IMR-90 (cell line): ENCODE measurements around the gene TANGO6. TPM values are rescaled to one million over a fixed set of nuclear protein-coding genes. Genes with fewer than 3 reads are reported as not detected.

ENCODE experiments used
- ATAC-seq: fragments of 200-7000 bp; cut with Tn5 transposase; 2 replicates; pipeline ENCODE4 v1.9.1; 2020; ENCODE audit warnings: low read depth, mild to moderate bottlenecking, moderate library complexity
- BruUV-seq: library from RNA; stranded (reverse); fragments of 400-500 nt; replicated peaks from 2 replicates; lab custom pipeline; 2021; lab: Mats Ljungman, UMichigan
- CTCF ChIA-PET: fragments of 300-600 bp; formaldehyde crosslinking; extraction: SDS; loops from one replicate; lab custom pipeline; 2021; ENCODE audit warnings: antibody characterized with exemption; lab: Yijun Ruan, JAX
- POLR2A ChIA-PET: fragments of 300-600 bp; sonication (Branson Sonifier 250); formaldehyde crosslinking; loops from one replicate; lab custom pipeline; 2022; ENCODE audit warnings: antibody characterized with exemption; ENCODE audit not compliant: unreplicated experiment; lab: Charles Lee
- DNase-seq: peaks from one replicate; pipeline ENCODE4 v3.0.0; 2013
- H2AFZ ChIP-seq: replicated peaks from 2 replicates; pipeline ENCODE3; 2013; ENCODE audit warnings: low read length, mild to moderate bottlenecking; ENCODE audit not compliant: poor library complexity
- H2AK5ac ChIP-seq: 2 replicates; pipeline ENCODE4 v1.6.1; 2013; ENCODE audit warnings: low read depth, low read length, inconsistent platforms
- H2AK9ac ChIP-seq: replicated peaks from 2 replicates; pipeline ENCODE3; 2013; ENCODE audit warnings: mild to moderate bottlenecking, low read depth, low read length, moderate library complexity; ENCODE audit not compliant: poor library complexity
- H2BK120ac ChIP-seq: 2 replicates; pipeline ENCODE4 v1.6.1; 2013; ENCODE audit warnings: low read depth, low read length, inconsistent platforms
- H2BK15ac ChIP-seq: 3 replicates; pipeline ENCODE4 v1.6.1; 2013; ENCODE audit warnings: low read depth, low read length, inconsistent platforms
- H2BK20ac ChIP-seq: 2 replicates; pipeline ENCODE4 v1.6.1; 2013; ENCODE audit warnings: low read depth, mild to moderate bottlenecking, inconsistent platforms, low read length, moderate library complexity
- H2BK5ac ChIP-seq: 2 replicates; pipeline ENCODE4 v1.6.1; 2013; ENCODE audit warnings: mild to moderate bottlenecking, low read depth, low read length, inconsistent platforms; ENCODE audit not compliant: poor library complexity, severe bottlenecking
- H3K14ac ChIP-seq: replicated peaks from 2 replicates; pipeline ENCODE4 v1.6.1; 2013; ENCODE audit warnings: low read depth, low read length, inconsistent platforms
- H3K18ac ChIP-seq: 2 replicates; pipeline ENCODE4 v1.6.1; 2013; ENCODE audit warnings: low read depth, low read length, control low read depth
- H3K23ac ChIP-seq: 2 replicates; pipeline ENCODE4 v1.6.1; 2013; ENCODE audit warnings: low read depth, low read length, inconsistent platforms
- H3K27ac ChIP-seq: 2 replicates; pipeline ENCODE4 v1.5.1; 2013; ENCODE audit warnings: mild to moderate bottlenecking, control low read depth, low read length; ENCODE audit not compliant: insufficient read depth
- H3K27me3 ChIP-seq: 2 replicates; pipeline ENCODE4 v1.6.1; 2013; ENCODE audit warnings: low read length; ENCODE audit not compliant: control insufficient read depth, insufficient read depth
- H3K36me3 ChIP-seq: 2 replicates; pipeline ENCODE4 v1.6.1; 2013; ENCODE audit warnings: low read length, mixed read lengths; ENCODE audit not compliant: control insufficient read depth, insufficient read depth
- H3K4ac ChIP-seq: 2 replicates; pipeline ENCODE4 v1.6.1; 2013; ENCODE audit warnings: low read depth, low read length, inconsistent platforms
- H3K4me1 ChIP-seq: 2 replicates; pipeline ENCODE4 v1.6.1; 2013; ENCODE audit warnings: low read length, mixed read lengths; ENCODE audit not compliant: control insufficient read depth, insufficient read depth
- H3K4me2 ChIP-seq: 2 replicates; pipeline ENCODE4 v1.6.1; 2013; ENCODE audit warnings: low read depth, mild to moderate bottlenecking, control low read depth, low read length, moderate library complexity
- H3K4me3 ChIP-seq: 2 replicates; pipeline ENCODE4 v1.5.1; 2013; ENCODE audit warnings: low read depth, mild to moderate bottlenecking, control low read depth, low read length, moderate library complexity; ENCODE audit not compliant: insufficient read depth
- H3K56ac ChIP-seq: 2 replicates; pipeline ENCODE4 v1.6.1; 2013; ENCODE audit warnings: low read length, inconsistent platforms; ENCODE audit not compliant: insufficient read depth; ENCODE audit errors: extremely low read depth
- H3K79me1 ChIP-seq, 2 experiments: 2 replicates each; pipeline ENCODE4 v1.6.1; 2013; ENCODE audit warnings: low read length in 2 of 2, inconsistent platforms in 1 of 2, low read depth in 1 of 2
- H3K9ac ChIP-seq: 2 replicates; pipeline ENCODE4 v1.6.1; 2013; ENCODE audit warnings: low read depth, low read length, control low read depth
- H3K9me1 ChIP-seq: 2 replicates; pipeline ENCODE4 v1.6.1; 2013; ENCODE audit warnings: low read length, inconsistent platforms; ENCODE audit not compliant: insufficient read depth
- H3K9me3 ChIP-seq: 2 replicates; pipeline ENCODE4 v1.6.1; 2013; ENCODE audit warnings: low read length; ENCODE audit not compliant: control insufficient read depth, insufficient read depth
- H4K20me1 ChIP-seq: 2 replicates; pipeline ENCODE4 v1.6.1; 2013; ENCODE audit warnings: low read length, inconsistent platforms; ENCODE audit not compliant: insufficient read depth
- H4K5ac ChIP-seq: 2 replicates; pipeline ENCODE4 v1.6.1; 2013; ENCODE audit warnings: mild to moderate bottlenecking, low read depth, low read length, control low read depth
- H4K8ac ChIP-seq, 2 experiments: 2 replicates each; pipeline ENCODE4 v1.6.1; 2013; ENCODE audit warnings: low read depth in 2 of 2, low read length in 2 of 2, control low read depth in 1 of 2, inconsistent platforms in 1 of 2
- H4K91ac ChIP-seq: 2 replicates; pipeline ENCODE4 v1.6.1; 2013; ENCODE audit warnings: low read depth, low read length, inconsistent platforms; ENCODE audit not compliant: insufficient read depth
- BHLHE40 ChIP-seq: fragments of 150-350 bp; IDR thresholded peaks from 2 replicates; pipeline ENCODE4 v1.6.1; 2016; ENCODE audit warnings: mild to moderate bottlenecking, low read depth, low read length
- FOS ChIP-seq: fragments of 150-350 bp; IDR thresholded peaks from 2 replicates; pipeline ENCODE4 v1.6.1; 2016; ENCODE audit warnings: low read depth, low read length
- MAFK ChIP-seq: IDR thresholded peaks from 2 replicates; pipeline ENCODE4 v1.6.1; 2012; ENCODE audit warnings: low read depth, low read length, improper control_type of control experiment
- NFE2L2 ChIP-seq: fragments of 150-350 bp; IDR thresholded peaks from 2 replicates; pipeline ENCODE4 v1.6.1; 2016; ENCODE audit warnings: low read depth, mild to moderate bottlenecking, low read length
- POLR2A ChIP-seq: IDR thresholded peaks from 2 replicates; pipeline ENCODE4 v1.6.1; 2012; ENCODE audit warnings: mild to moderate bottlenecking, low read depth, low read length
- WGBS, 2 experiments: methylation state at CpG; one replicate each; pipeline versions ENCODE4 v1.1.5 to v1.1.7; 2013; ENCODE audit warnings: missing lambda C conversion rate in 2 of 2; ENCODE audit not compliant: insufficient read length in 1 of 2; ENCODE audit errors: extremely low coverage in 2 of 2; 5-methylcytosine and 5-hydroxymethylcytosine counted together
- dilution Hi-C: fragments of 300-500 bp; cut with HindIII; formaldehyde crosslinking; loops from one replicate; pipeline ENCODE4 v1.14.3; 2018; ENCODE audit warnings: low sequenced_read_pairs; ENCODE audit not compliant: unreplicated experiment
- in situ Hi-C: fragments of 300-500 bp; cut with MboI; formaldehyde crosslinking; loops from 3 replicates; pipeline ENCODE4 v1.14.3; 2019; ENCODE audit warnings: low sequenced_read_pairs, inconsistent platforms, mixed read lengths
- intact Hi-C: fragments of 100-400 bp; cut with micrococcal nuclease; formaldehyde crosslinking; loops from 2 replicates; pipeline ENCODE4 v1.10.0; 2022
- polyA plus RNA-seq, 3 experiments: library from polyadenylated mRNA; depleted of rRNA; stranded (reverse); fragments of >200 nt; gene quantifications; 2 replicates each; pipeline ENCODE4 v1.2.3, GENCODE V29; 2012; ENCODE audit warnings: low replicate concordance in 1 of 3
- total RNA-seq: library from RNA; depleted of rRNA; stranded (reverse); fragments of >200 nt; gene quantifications from 2 replicates; pipeline ENCODE4 v1.2.3, GENCODE V29; 2012
- TF ChIP-seq, protein P1 (sequence below): conservative IDR thresholded peaks from 2 replicates; pipeline ENCODE4 v1.5.1; 2012; ENCODE audit warnings: mild to moderate bottlenecking, low read depth, low read length, improper control_type of control experiment

The TANGO6 gene
- total and polyA plus RNA-seq, 2 of the 4 experiments (the other 2 are of a cell fraction): 6.7 to 22.4 TPM

DNA sequence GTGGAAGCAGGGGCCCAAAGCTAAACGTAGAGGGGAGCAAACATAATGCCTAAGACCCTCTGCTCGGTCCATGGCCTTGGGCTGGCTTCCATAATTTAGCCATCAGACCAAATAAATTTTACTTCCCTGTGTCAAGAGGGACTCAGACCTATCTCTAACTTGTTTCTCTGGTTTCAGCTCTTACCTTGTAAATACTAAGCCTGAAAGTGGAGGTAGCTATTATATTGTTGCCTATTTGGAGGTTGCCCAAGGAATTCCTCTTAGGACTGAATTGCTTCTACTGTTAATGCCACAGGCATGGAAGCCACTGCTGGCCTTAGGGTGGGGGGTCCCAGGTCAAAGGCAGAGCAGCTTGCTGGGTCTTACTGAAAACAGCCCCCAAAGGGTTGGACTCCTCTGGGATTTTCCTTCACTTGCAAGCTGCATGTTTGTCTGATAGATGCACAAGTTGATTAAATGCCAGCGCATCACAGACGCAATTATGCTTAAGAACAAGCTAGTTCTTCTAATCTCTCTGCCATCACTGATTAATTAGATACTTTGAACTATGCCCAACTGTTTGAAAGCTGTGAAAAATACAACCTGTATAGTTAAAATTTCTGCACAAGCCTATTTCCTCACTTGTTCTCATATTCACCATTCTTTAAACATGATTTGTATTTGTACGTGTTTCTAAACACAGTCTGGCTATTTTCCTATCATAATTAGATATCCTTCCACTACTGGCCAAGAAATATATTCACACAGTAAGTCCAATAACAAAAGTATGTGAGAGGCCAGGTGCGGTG lies 194.2 kb downstream of the TANGO6 start:
- DNase-seq (no peak), ATAC-seq (no peak)
- Histone ChIP-seq H2BK20ac (no peak overlapping the region), H3K14ac (no peak overlapping the region), H3K27me3 (no peaks in the 10 kb centered on the region), H2BK120ac (no peak overlapping the region), H4K20me1 (no peaks in the 10 kb centered on the region), H3K27ac (no peak overlapping the region), H3K36me3 (peaks cover 5% of the 10 kb centered on the region), H3K9ac (no peak overlapping the region), H3K56ac (no peak overlapping the region), H2AFZ (no peak overlapping the region), H3K18ac (no peak overlapping the region), H4K8ac (no peak overlapping the region), H3K9me3 (no peaks in the 10 kb centered on the region), H2AK9ac (no peak overlapping the region), H3K4me3 (no peak overlapping the region), H2AK5ac (no peak overlapping the region), H3K4me2 (no peak overlapping the region), H3K79me1 (no peaks in the 10 kb centered on the region), H3K4ac (no peak overlapping the region), H3K9me1 (peaks cover 6% of the 10 kb centered on the region), H3K23ac (no peak overlapping the region), H2BK15ac (no peak overlapping the region), H4K5ac (no peak overlapping the region), H3K4me1 (peaks cover 5% of the 10 kb centered on the region), H2BK5ac (no peak overlapping the region), H4K91ac (no peak overlapping the region)
- dilution Hi-C loops (no loop called here), intact Hi-C loops (no loop called here), in situ Hi-C loops (no loop called here)
- CTCF ChIA-PET: interaction anchor here (0.6 kb wide), 1 partner anchor 9 kb away, joined by 3 read pairs; no protein-coding TSS in a partner anchor
- TF ChIP-seq MAFK (no peak), FOS (no peak), BHLHE40 (no peak), POLR2A (no peak), NFE2L2 (no peak)
- TF ChIP-seq, protein P1, sequence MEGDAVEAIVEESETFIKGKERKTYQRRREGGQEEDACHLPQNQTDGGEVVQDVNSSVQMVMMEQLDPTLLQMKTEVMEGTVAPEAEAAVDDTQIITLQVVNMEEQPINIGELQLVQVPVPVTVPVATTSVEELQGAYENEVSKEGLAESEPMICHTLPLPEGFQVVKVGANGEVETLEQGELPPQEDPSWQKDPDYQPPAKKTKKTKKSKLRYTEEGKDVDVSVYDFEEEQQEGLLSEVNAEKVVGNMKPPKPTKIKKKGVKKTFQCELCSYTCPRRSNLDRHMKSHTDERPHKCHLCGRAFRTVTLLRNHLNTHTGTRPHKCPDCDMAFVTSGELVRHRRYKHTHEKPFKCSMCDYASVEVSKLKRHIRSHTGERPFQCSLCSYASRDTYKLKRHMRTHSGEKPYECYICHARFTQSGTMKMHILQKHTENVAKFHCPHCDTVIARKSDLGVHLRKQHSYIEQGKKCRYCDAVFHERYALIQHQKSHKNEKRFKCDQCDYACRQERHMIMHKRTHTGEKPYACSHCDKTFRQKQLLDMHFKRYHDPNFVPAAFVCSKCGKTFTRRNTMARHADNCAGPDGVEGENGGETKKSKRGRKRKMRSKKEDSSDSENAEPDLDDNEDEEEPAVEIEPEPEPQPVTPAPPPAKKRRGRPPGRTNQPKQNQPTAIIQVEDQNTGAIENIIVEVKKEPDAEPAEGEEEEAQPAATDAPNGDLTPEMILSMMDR: no peak
- POLR2A ChIA-PET: no interaction called here
- 100% methylated on average over 1 of the region's 6 CpGs; no CpG with 5 or more reads in 1 of the 2 experiments for WGBS, 2 experiments
- no TSS peak for BruUV-seq
